Activated T-helper 17 cell treated with anti-CD3 and anti-CD28 coated beads, Interleukin-2, amount 50 U/mL, for 72 hours (primary cell): ENCODE results near the gene NR2E1. TPM values are rescaled to one million over a fixed set of nuclear protein-coding genes. Genes with fewer than 3 reads are reported as not detected.
A peak's percentile ranks its signal among the peaks of the same experiment; 100 is the strongest.

Source experiments
- ATAC-seq: fragments of 150-1000 bp; cut with Tn5 transposase; replicated peaks from 2 replicates; pipeline ENCODE4 v1.10.0; 2021; ENCODE audit warnings: mild to moderate bottlenecking, moderate library complexity
- H3K27ac Mint-ChIP-seq: one replicate; pipeline ENCODE4 v1.8.0; 2022; ENCODE audit warnings: mixed read lengths
- H3K27me3 Mint-ChIP-seq: one replicate; pipeline ENCODE4 v1.8.0; 2022; ENCODE audit warnings: mixed read lengths
- H3K36me3 Mint-ChIP-seq: one replicate; pipeline ENCODE4 v1.8.0; 2022; ENCODE audit warnings: low read depth, mild to moderate bottlenecking, mixed read lengths
- H3K4me1 Mint-ChIP-seq: one replicate; pipeline ENCODE4 v1.8.0; 2022; ENCODE audit warnings: mixed read lengths
- H3K4me3 Mint-ChIP-seq: one replicate; pipeline ENCODE4 v1.8.0; 2022; ENCODE audit warnings: mild to moderate bottlenecking, mixed read lengths
- H3K9me3 Mint-ChIP-seq: one replicate; pipeline ENCODE4 v1.8.0; 2022; ENCODE audit warnings: mixed read lengths
- total RNA-seq, 2 donors: library from RNA; stranded (reverse); gene quantifications; one replicate each; pipeline ENCODE4 v1.2.3, GENCODE V29; 2022

The NR2E1 gene
- total RNA-seq, 2 donors from 2014 or later = not detected

- H3K9me3 Mint-ChIP-seq = no peaks in the 10 kb centered on the region
- peaks cover 83% of the 10 kb centered on the region for H3K27me3 Mint-ChIP-seq
- peaks cover 13% of the 10 kb centered on the region for H3K4me1 Mint-ChIP-seq
- ATAC-seq = no peak
- no peak overlapping the region for H3K4me3 Mint-ChIP-seq
- peaks cover 14% of the 10 kb centered on the region for H3K36me3 Mint-ChIP-seq
- no peak overlapping the region for H3K27ac Mint-ChIP-seq
Observed at GRCh38 chr6:108163644-108164542, 1.9 kb upstream of the NR2E1 start.

GRCh38 chr6:108164543-108164814 lies 1.3 kb upstream of the NR2E1 start:
- H3K4me3 Mint-ChIP-seq = no peak overlapping the region
- H3K27ac Mint-ChIP-seq = no peak overlapping the region
- ATAC-seq = no peak
- H3K36me3 Mint-ChIP-seq = peaks cover 14% of the 10 kb centered on the region
- no peaks in the 10 kb centered on the region for H3K9me3 Mint-ChIP-seq
- H3K4me1 Mint-ChIP-seq = peaks cover 17% of the 10 kb centered on the region
- H3K27me3 Mint-ChIP-seq = peaks cover 86% of the 10 kb centered on the region

- H3K27me3 Mint-ChIP-seq = peaks cover 81% of the 10 kb centered on the region
- H3K4me1 Mint-ChIP-seq = peaks cover 17% of the 10 kb centered on the region
- H3K27ac Mint-ChIP-seq = no peak overlapping the region
- H3K4me3 Mint-ChIP-seq = peak overlapping the region; percentile 24
- peaks cover 14% of the 10 kb centered on the region for H3K36me3 Mint-ChIP-seq
- no peaks in the 10 kb centered on the region for H3K9me3 Mint-ChIP-seq
- ATAC-seq = no peak
Observed at GRCh38 chr6:108164815-108165706, 761 bp upstream of the NR2E1 start.

GRCh38 chr6:108166664-108167448 lies 1.0 kb downstream of the NR2E1 start:
- Mint-ChIP-seq H3K9me3 (no peaks in the 10 kb centered on the region), H3K4me3 (peak overlapping the region; percentile 69), H3K27me3 (peaks cover 74% of the 10 kb centered on the region), H3K4me1 (peaks cover 17% of the 10 kb centered on the region), H3K27ac (no peak overlapping the region), H3K36me3 (peaks cover 14% of the 10 kb centered on the region)
- ATAC-seq = no peak

GRCh38 chr6:108167449-108168089 lies 1.7 kb downstream of the NR2E1 start:
- Mint-ChIP-seq H3K27me3 (peaks cover 74% of the 10 kb centered on the region), H3K4me1 (peaks cover 17% of the 10 kb centered on the region), H3K4me3 (peak overlapping the region; percentile 69), H3K27ac (no peak overlapping the region), H3K9me3 (no peaks in the 10 kb centered on the region), H3K36me3 (peaks cover 14% of the 10 kb centered on the region)
- no peak for ATAC-seq

- Mint-ChIP-seq H3K36me3 (peaks cover 14% of the 10 kb centered on the region), H3K4me3 (peak overlapping the region; percentile 69), H3K4me1 (peaks cover 17% of the 10 kb centered on the region), H3K9me3 (no peaks in the 10 kb centered on the region), H3K27ac (no peak overlapping the region), H3K27me3 (peaks cover 74% of the 10 kb centered on the region)
- no peak for ATAC-seq
Observed at GRCh38 chr6:108168090-108168463, 2.3 kb downstream of the NR2E1 start.

GRCh38 chr6:108168501-108169463 lies 3.0 kb downstream of the NR2E1 start:
- Mint-ChIP-seq H3K27ac (no peak overlapping the region), H3K27me3 (peaks cover 71% of the 10 kb centered on the region), H3K4me1 (peaks cover 17% of the 10 kb centered on the region), H3K4me3 (peak overlapping the region; percentile 69), H3K9me3 (no peaks in the 10 kb centered on the region), H3K36me3 (peaks cover 14% of the 10 kb centered on the region)
- peak; percentile 42 for ATAC-seq

GRCh38 chr6:108169464-108170331 lies 3.9 kb downstream of the NR2E1 start:
- no peak for ATAC-seq
- peaks cover 9% of the 10 kb centered on the region for H3K36me3 Mint-ChIP-seq
- H3K4me1 Mint-ChIP-seq = peaks cover 21% of the 10 kb centered on the region
- H3K9me3 Mint-ChIP-seq = no peaks in the 10 kb centered on the region
- H3K4me3 Mint-ChIP-seq = peak overlapping the region; percentile 69
- H3K27ac Mint-ChIP-seq = no peak overlapping the region
- H3K27me3 Mint-ChIP-seq = peaks cover 67% of the 10 kb centered on the region

GRCh38 chr6:108170332-108171290 lies 4.8 kb downstream of the NR2E1 start:
- Mint-ChIP-seq H3K9me3 (no peaks in the 10 kb centered on the region), H3K36me3 (peaks cover 5% of the 10 kb centered on the region), H3K4me1 (peaks cover 18% of the 10 kb centered on the region), H3K4me3 (no peak overlapping the region), H3K27me3 (peaks cover 63% of the 10 kb centered on the region), H3K27ac (no peak overlapping the region)
- ATAC-seq = no peak

- Mint-ChIP-seq H3K9me3 (no peaks in the 10 kb centered on the region), H3K27me3 (peaks cover 62% of the 10 kb centered on the region), H3K4me3 (no peak overlapping the region), H3K4me1 (peaks cover 11% of the 10 kb centered on the region), H3K36me3 (no peaks in the 10 kb centered on the region), H3K27ac (no peak overlapping the region)
- no peak for ATAC-seq
Observed at GRCh38 chr6:108171291-108171917, 5.6 kb downstream of the NR2E1 start.

GRCh38 chr6:108171918-108172516 lies 6.2 kb downstream of the NR2E1 start:
- ATAC-seq = no peak
- no peaks in the 10 kb centered on the region for H3K36me3 Mint-ChIP-seq

More at GRCh38 chr6:108171918-108172516, 6.2 kb downstream of the NR2E1 start:
- Mint-ChIP-seq H3K27ac (no peak overlapping the region), H3K9me3 (no peaks in the 10 kb centered on the region), H3K4me1 (peaks cover 11% of the 10 kb centered on the region), H3K27me3 (peaks cover 63% of the 10 kb centered on the region), H3K4me3 (no peak overlapping the region)
